Heart right ventricle (tissue), 16 donors: ENCODE results near the gene MAPK7. TPM values are rescaled to one million over a fixed set of nuclear protein-coding genes. Genes with fewer than 3 reads are reported as not detected.

ENCODE experiments used
- ATAC-seq, 8 donors: fragments of 200-7000 bp; cut with Tn5 transposase; one replicate each; pipeline ENCODE4 v1.9.1; 2020; ENCODE audit warnings: mild to moderate bottlenecking in 8 of 8, moderate library complexity in 8 of 8, moderate number of reproducible peaks in 1 of 8
- DNase-seq, 2 donors: peaks; one replicate each; pipeline ENCODE4 v3.0.0-alpha.2; 2020
- H3K27ac ChIP-seq, 10 donors: fragments of 200-600 bp; sonication (generic) in 2 of 10; one replicate each; pipeline versions ENCODE4 v1.5.0 to v1.8.0; 2020 to 2022; ENCODE audit warnings: mild to moderate bottlenecking in 3 of 10
- H3K27me3 ChIP-seq, 7 donors: fragments of 200-600 bp; one replicate each; pipeline ENCODE4 v1.8.0; 2021 to 2022; ENCODE audit warnings: mild to moderate bottlenecking in 2 of 7
- H3K36me3 ChIP-seq, 9 donors: fragments of 200-600 bp; sonication (generic) in 1 of 9; one replicate each; pipeline versions ENCODE4 v1.5.0 to v1.8.0; 2020 to 2022; ENCODE audit warnings: mild to moderate bottlenecking in 2 of 9
- H3K4me1 ChIP-seq, 9 donors: fragments of 200-600 bp; sonication (generic) in 1 of 9; one replicate each; pipeline versions ENCODE4 v1.5.0 to v1.8.0; 2020 to 2022; ENCODE audit warnings: mild to moderate bottlenecking in 4 of 9
- H3K4me3 ChIP-seq, 10 donors: fragments of 200-600 bp; sonication (generic) in 2 of 10; one replicate each; pipeline versions ENCODE4 v1.5.0 to v1.8.0; 2020 to 2022; ENCODE audit warnings: mild to moderate bottlenecking in 7 of 10, moderate library complexity in 2 of 10
- H3K9me3 ChIP-seq, 11 donors: fragments of 200-600 bp in 10 of 11; sonication (generic) in 2 of 11; one replicate each; pipeline versions ENCODE4 v1.5.0 to v1.8.0; 2013 to 2022; ENCODE audit warnings: mild to moderate bottlenecking in 2 of 11, control low read depth in 1 of 11, moderate library complexity in 1 of 11
- CTCF ChIP-seq, 9 donors: fragments of 200-600 bp; sonication (generic) in 2 of 9; IDR thresholded peaks; one replicate each; pipeline versions ENCODE4 v1.5.0 to v1.8.0; 2021 to 2022; ENCODE audit warnings: antibody characterized with exemption in 9 of 9, mild to moderate bottlenecking in 5 of 9, moderate library complexity in 1 of 9
- WGBS, 2 donors: extraction: QIAGEN DNeasy Blood & Tissue Kit; methylation state at CpG; one replicate each; pipeline ENCODE4 v1.1.7; 2013; ENCODE audit warnings: inconsistent platforms in 1 of 2; 5-methylcytosine and 5-hydroxymethylcytosine counted together
- intact Hi-C, 10 donors: fragments of 100-400 bp; cut with DNase I; formaldehyde crosslinking; loops; one replicate each; pipeline versions ENCODE4 v1.11.1 to v1.14.2; 2022
- polyA plus RNA-seq, 2 donors: library from polyadenylated mRNA; stranded (reverse); fragments of 200-250 nt; gene quantifications; one replicate each; pipeline ENCODE4 v1.2.3, GENCODE V29; 2013
- total RNA-seq, 10 donors: library from RNA; stranded (reverse); fragmentation: NEBNext Ultra II Directional in 3 of 10; extraction: Animal tissue kit (Norgen Biotek cat#: 25700) in 3 of 10; gene quantifications; one replicate each; pipeline versions ENCODE4 v1.2.1 to v1.2.4, GENCODE V29; 2021 to 2023
- donor health status: Arrhythmogenic right ventricular cardiomyopathy.
- donor health status: ischemic (EF 13 %, LVEDD 7.1; RV severe dilation, severe dysfunction).
- donor health status: healthy with polysubstance abuse.
- donor health status: DM: no; HTN: yes; CAD: no.
- donor health status: DM: no; HTN: no; CAD: no.
- donor health status: ischemic (EF 25% LVEDD 6.9; RV normal size, moderate dysfunction).
- donor health status: ischemic (EF 25% LVEDD 5.7; RV mildly dilated, moderate dysfunction).
- donor health status: healthy.
- donor health status: DM: yes; HTN: yes; CAD: no.
- donor health status: Ischemic cardiomyopathy.
- donor health status: ischemic (EF 35%, LVEDD 5.7; RV mildly dilated, moderate dysfunction).
- donor health status: nonischemic (EF 11% LVEDD 7.7; RV severe dilation, severe dysfunction).
- donor health status: DM: yes; HTN: yes; CAD: no.
- donor health status: PGD.
- donor health status: ischemic (EF 29% LVEDD 5.4; RV normal size, mild dysfunction).
- donor health status: nonischemic (EF 23%, LVEDD 6.1; RV moderate dilation, normal function).

The MAPK7 gene
- total and polyA plus RNA-seq, 12 donors: 7.3 to 16.6 (median 11.4) TPM

DNA sequence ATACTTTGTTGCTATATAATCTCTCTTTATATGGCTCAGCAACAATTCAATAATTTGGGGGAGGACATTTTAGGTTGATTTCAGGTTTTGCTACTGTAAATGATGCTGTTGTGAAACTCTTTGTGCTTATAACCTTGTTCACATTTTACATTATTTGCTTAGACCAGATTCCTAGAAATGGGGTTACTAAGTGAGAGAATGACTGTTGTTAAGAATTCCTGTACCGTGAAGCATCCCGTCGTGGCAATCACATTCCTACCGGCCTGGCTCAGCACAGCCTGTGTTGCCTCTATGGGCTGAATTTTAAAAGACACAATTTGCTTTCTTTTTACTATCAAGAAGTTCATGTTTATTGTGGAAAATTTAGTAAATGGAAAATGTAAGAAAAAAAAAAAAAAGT is 47.2 kb upstream of the MAPK7 start:
- H3K4me3 ChIP-seq: no peak overlapping the region
- H3K36me3 ChIP-seq: peaks cover 0 to 81% (median 7%) of the 10 kb centered on the region in 9 donors
- ATAC-seq (no peak), DNase-seq (no peak)
- WGBS, 2 donors: 77 to 79% methylated on average over 4 of the region's 4 CpGs
- H3K27me3 ChIP-seq: peaks cover 0 to 15% (median 0%) of the 10 kb centered on the region in 7 donors
- no peak overlapping the region for H3K27ac ChIP-seq
- H3K4me1 ChIP-seq: peaks cover 0 to 11% (median 3%) of the 10 kb centered on the region in 9 donors
- intact Hi-C loops: no loop called here
- no peak for TF ChIP-seq CTCF (IDR thresholded peaks at IDR 0.05)
- peaks cover 0 to under 1% (median 0%) of the 10 kb centered on the region in 11 donors for H3K9me3 ChIP-seq

DNA sequence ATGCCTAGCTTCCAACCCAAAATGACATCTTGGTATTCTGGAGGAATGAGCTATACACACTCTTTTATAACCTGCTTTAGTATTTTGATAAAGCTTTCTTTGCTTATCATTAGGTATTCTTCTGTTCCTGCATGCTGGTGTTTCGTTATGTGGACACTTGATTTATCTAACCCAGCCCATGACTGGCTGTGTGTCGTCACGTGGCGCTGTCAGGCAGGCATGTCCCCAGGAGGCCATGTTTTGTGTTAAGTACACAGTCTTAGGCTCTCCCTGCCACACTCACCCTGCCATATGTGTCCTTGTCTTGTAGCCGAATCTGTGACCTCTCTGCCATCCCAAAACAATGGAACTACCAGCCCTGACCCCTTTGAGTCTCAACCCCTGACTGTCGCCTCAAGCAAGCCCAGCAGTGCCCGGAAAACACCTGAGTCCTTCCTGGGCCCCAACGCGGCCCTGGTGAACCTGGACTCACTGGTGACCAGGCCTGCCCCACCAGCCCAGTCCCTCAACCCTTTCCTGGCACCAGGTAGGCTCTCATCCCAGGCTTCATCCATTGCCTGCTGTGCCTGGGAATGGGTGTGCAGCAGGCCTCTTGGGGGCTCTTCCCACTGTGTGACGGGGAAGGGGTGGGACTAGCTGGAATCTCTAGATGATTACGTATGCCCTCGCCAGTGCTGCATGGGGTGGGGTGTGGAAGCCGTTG is 46.6 kb upstream of the MAPK7 start:
- intact Hi-C loops: no loop called here
- peaks cover 0 to 79% (median 7%) of the 10 kb centered on the region in 9 donors for H3K36me3 ChIP-seq
- peaks cover 0 to 11% (median 4%) of the 10 kb centered on the region in 9 donors for H3K4me1 ChIP-seq
- no peak overlapping the region for H3K27ac ChIP-seq
- DNase-seq: no peak
- TF ChIP-seq CTCF (IDR thresholded peaks at IDR 0.05): no peak
- no peak overlapping the region for H3K4me3 ChIP-seq
- peaks cover 0 to 15% (median 0%) of the 10 kb centered on the region in 7 donors for H3K27me3 ChIP-seq
- 88 to 89% methylated on average over 13 of the region's 13 CpGs for WGBS, 2 donors
- ATAC-seq: no peak
- no peaks in the 10 kb centered on the region for H3K9me3 ChIP-seq

DNA sequence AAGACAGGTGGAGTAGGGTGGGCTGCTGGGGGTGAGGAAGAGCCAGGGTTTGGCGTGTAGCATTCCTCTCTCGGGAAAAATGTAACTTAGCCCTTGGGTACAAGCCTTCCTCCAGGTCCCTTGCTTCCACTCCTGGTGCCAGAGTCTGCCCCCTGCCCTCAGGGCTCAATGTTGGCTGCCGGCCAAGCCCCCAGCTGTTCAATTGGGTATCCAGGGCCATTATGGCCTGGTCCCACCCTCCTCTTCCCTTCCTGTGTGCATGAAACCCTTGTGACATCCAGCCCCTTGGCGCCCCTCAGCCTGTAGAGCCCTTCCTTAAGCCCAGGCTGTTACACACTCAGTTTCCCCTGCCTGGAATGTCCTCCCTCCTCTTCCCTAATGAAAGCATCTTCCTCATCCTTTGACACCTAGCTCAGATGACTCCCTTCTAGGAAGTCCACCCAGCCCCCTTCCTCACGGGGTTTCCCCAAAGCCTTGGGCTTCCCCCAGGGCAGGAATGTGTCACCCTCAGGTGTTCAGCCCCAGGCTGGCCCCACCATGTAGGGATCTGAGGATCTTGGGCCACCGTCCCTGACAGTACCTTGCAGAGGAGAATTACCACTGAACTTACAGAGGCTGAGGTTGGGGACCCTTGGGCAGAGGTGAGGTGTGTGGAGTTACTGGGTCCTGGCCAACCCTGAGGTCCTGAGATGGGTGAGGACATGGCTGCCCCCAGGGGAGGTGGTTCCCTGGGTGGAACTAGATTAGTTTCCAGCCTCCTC is 45.7 kb upstream of the MAPK7 start:
- Histone ChIP-seq H3K27ac (no peak overlapping the region), H3K27me3 (peaks cover 0 to 15% (median 0%) of the 10 kb centered on the region in 7 donors), H3K36me3 (peaks cover 0 to 71% (median 7%) of the 10 kb centered on the region in 9 donors), H3K4me3 (no peak overlapping the region), H3K9me3 (no peaks in the 10 kb centered on the region), H3K4me1 (peaks cover 0 to 18% (median 10%) of the 10 kb centered on the region in 9 donors)
- ATAC-seq: no peak
- intact Hi-C loops: no loop called here
- 85 to 86% methylated on average over 6 of the region's 6 CpGs for WGBS, 2 donors
- no peak for DNase-seq
- no peak for TF ChIP-seq CTCF (IDR thresholded peaks at IDR 0.05)

DNA sequence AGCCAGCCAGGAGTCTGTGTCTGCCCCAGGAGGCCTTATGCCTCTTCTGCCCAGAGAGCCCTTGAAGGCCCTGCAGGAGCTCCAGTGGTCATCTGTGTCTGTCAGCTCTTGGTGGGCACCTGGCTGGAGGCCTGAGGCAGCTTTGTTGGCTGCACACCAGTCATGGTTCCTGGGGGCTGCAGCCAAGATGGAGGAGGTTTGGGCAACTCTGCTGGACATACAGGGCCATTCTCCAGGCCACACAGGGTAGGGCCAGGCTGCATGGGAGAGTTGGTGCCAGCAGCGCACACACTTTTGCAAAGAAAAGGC is 45.2 kb upstream of the MAPK7 start:
- WGBS, 2 donors: 96 to 100% methylated on average over 1 of the region's 1 CpG
- peaks cover 0 to 68% (median 7%) of the 10 kb centered on the region in 9 donors for H3K36me3 ChIP-seq
- DNase-seq: no peak
- peaks cover 0 to 21% (median 15%) of the 10 kb centered on the region in 9 donors for H3K4me1 ChIP-seq
- H3K27ac ChIP-seq: no peak overlapping the region
- no peak overlapping the region for H3K4me3 ChIP-seq
- TF ChIP-seq CTCF (IDR thresholded peaks at IDR 0.05): no peak
- peaks cover 0 to 15% (median 0%) of the 10 kb centered on the region in 7 donors for H3K27me3 ChIP-seq
- intact Hi-C loops: no loop called here
- H3K9me3 ChIP-seq: no peaks in the 10 kb centered on the region
- no peak for ATAC-seq
